ENCODE measurements around the gene NXPH4. TPM values are rescaled to one million over a fixed set of nuclear protein-coding genes. Genes with fewer than 3 reads are reported as not detected.

The NXPH4 gene
- total RNA-seq, 1 experiment from 2014 or later = 20.3 TPM

DNA sequence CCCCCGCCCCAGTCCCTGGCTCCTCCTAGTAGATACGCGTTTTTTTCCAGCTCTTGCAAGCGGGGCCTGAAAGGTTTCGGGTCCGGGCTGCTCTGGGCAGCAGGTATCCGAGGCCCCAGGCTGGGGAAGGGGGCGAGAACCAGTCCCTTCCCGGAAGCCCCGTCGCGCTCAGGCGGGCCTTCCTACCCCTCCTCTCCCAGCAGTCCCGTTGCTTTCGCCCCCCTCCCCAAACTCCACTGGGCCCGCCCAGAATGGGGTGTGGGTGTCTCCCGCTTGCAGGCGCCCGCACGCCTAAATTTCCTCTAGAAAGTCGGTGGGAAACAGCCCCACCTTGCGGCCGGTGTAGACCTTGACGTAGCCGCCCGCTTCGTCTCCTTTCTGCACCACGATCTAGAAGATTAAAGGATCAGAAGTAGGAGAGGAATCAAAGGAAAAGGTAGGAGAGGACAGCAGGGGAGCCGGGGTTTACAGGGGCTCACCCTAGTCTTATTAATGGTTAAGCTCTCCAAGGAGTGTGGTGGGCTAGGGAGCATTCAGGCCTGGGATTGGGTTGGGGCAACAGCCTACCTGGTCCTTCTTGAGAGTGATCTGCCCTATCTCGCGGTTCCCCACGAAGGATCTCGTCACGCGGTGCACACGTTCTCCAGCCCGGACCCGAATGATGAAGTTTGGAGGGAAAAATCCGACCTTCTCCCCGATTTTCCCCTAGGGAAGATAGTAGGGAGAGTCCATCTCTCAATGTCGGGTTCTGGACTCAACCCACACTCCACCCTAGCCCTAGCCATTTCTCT lies 27.1 kb downstream of the NXPH4 start:
- H3K27ac ChIP-seq = no peak overlapping the region
- CTCF ChIA-PET = interaction anchor here (0.6 to 2.5 kb wide), 9 partner anchors 16 to 472 kb away, joined by 3 to 25 read pairs (median 4); no protein-coding TSS in a partner anchor
- H3F3A ChIP-seq (ENCODE audit: insufficient read depth, low read depth) = peaks cover 40% of the 10 kb centered on the region; the same call in 1 of the 2 replicates
- no peak for TF ChIP-seq EZH2 (IDR thresholded peaks at IDR 0.05; ENCODE audit: low read depth)
- TF ChIP-seq, protein P1, sequence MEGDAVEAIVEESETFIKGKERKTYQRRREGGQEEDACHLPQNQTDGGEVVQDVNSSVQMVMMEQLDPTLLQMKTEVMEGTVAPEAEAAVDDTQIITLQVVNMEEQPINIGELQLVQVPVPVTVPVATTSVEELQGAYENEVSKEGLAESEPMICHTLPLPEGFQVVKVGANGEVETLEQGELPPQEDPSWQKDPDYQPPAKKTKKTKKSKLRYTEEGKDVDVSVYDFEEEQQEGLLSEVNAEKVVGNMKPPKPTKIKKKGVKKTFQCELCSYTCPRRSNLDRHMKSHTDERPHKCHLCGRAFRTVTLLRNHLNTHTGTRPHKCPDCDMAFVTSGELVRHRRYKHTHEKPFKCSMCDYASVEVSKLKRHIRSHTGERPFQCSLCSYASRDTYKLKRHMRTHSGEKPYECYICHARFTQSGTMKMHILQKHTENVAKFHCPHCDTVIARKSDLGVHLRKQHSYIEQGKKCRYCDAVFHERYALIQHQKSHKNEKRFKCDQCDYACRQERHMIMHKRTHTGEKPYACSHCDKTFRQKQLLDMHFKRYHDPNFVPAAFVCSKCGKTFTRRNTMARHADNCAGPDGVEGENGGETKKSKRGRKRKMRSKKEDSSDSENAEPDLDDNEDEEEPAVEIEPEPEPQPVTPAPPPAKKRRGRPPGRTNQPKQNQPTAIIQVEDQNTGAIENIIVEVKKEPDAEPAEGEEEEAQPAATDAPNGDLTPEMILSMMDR (conservative IDR thresholded peaks at IDR 0.05) = peak; percentile 76
- no peaks in the 10 kb centered on the region for H4K20me1 ChIP-seq (ENCODE audit: insufficient read depth)
- H3K9me3 ChIP-seq (ENCODE audit: insufficient read depth, low read depth) = no peaks in the 10 kb centered on the region
- POLR2A ChIA-PET (ENCODE audit: unreplicated experiment) = interaction anchor here (0.6 to 0.7 kb wide), 2 partner anchors 120 to 132 kb away, joined by 12 to 15 read pairs; partner anchors contain the start of gene STAT6
- no peaks in the 10 kb centered on the region for H3K79me2 ChIP-seq (ENCODE audit: low read depth)
- peak overlapping the region; percentile 66; the same call in 1 of the 2 replicates for H3K4me3 ChIP-seq
- H3K27me3 ChIP-seq (ENCODE audit: insufficient read depth, low read depth) = peaks cover 30% of the 10 kb centered on the region
- no peaks in the 10 kb centered on the region for H3K9me2 ChIP-seq (ENCODE audit: insufficient read depth)
- intact Hi-C loops (cut with micrococcal nuclease; ENCODE audit: unreplicated experiment) = loop anchor here (1.0 to 10.0 kb wide), 6 partner anchors 30 to 489 kb away; partner anchors contain the start of genes PRIM1 and STAT6
- H3K36me3 ChIP-seq (ENCODE audit: low read depth) = no peaks in the 10 kb centered on the region
- peak overlapping the region; percentile 99 for H3K4me2 ChIP-seq
- no TSS peak for BruUV-seq (replicated peaks)
- 0 out of 2 replicates have a peak, but pooled peaks cover 12% of the 10 kb centered on the region for H3K4me1 ChIP-seq (replicated peaks; ENCODE audit: insufficient read depth)
- peak overlapping the region; percentile 70 for H2AFZ ChIP-seq
- peak; percentile 62 to 82 for DNase-seq

DNA sequence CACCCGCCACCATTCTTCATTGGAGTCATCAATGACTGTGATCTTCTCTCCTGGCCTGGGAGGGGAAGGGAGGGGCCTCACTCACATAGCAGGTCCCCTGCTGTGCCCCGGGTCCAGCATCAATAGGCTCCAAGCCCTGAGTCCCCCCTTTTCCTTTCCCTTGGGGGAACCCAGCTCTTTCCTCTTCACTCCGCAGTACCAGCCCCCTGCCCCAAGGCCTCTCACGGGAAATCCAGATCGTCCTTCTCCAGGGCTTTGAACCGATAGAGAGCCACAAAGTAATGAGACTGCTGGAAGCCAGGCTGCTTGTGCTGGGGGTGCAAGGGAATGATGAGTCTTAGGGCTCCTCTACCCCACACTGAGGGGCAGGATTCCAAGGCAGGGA lies 27.7 kb downstream of the NXPH4 start:
- no peaks in the 10 kb centered on the region for H4K20me1 ChIP-seq (ENCODE audit: insufficient read depth)
- intact Hi-C loops (cut with micrococcal nuclease; ENCODE audit: unreplicated experiment) = loop anchor here (5.0 to 10.0 kb wide), 3 partner anchors 62 to 490 kb away; partner anchors contain the start of genes PRIM1 and STAT6
- no peak for TF ChIP-seq EZH2 (IDR thresholded peaks at IDR 0.05; ENCODE audit: low read depth)
- TF ChIP-seq, protein P1 (conservative IDR thresholded peaks at IDR 0.05) = no peak
- H3K27ac ChIP-seq = no peak overlapping the region
- H3F3A ChIP-seq (ENCODE audit: insufficient read depth, low read depth) = peaks cover 40% of the 10 kb centered on the region; the same call in 1 of the 2 replicates
- 0 out of 2 replicates have a peak, but pooled peaks cover 12% of the 10 kb centered on the region for H3K4me1 ChIP-seq (replicated peaks; ENCODE audit: insufficient read depth)
- CTCF ChIA-PET = interaction anchor here (2.5 kb wide), 1 partner anchor 31 kb away, joined by 25 read pairs; no protein-coding TSS in a partner anchor
- POLR2A ChIA-PET (ENCODE audit: unreplicated experiment) = no interaction called here
- H3K4me2 ChIP-seq = no peak overlapping the region
- H3K79me2 ChIP-seq (ENCODE audit: low read depth) = no peaks in the 10 kb centered on the region
- H2AFZ ChIP-seq = no peak overlapping the region
- peaks cover 30% of the 10 kb centered on the region for H3K27me3 ChIP-seq (ENCODE audit: insufficient read depth, low read depth)
- no peak for DNase-seq
- no TSS peak for BruUV-seq (replicated peaks)
- no peaks in the 10 kb centered on the region for H3K36me3 ChIP-seq (ENCODE audit: low read depth)
- H3K9me3 ChIP-seq (ENCODE audit: insufficient read depth, low read depth) = no peaks in the 10 kb centered on the region
- H3K9me2 ChIP-seq (ENCODE audit: insufficient read depth) = no peaks in the 10 kb centered on the region
- no peak overlapping the region for H3K4me3 ChIP-seq

DNA sequence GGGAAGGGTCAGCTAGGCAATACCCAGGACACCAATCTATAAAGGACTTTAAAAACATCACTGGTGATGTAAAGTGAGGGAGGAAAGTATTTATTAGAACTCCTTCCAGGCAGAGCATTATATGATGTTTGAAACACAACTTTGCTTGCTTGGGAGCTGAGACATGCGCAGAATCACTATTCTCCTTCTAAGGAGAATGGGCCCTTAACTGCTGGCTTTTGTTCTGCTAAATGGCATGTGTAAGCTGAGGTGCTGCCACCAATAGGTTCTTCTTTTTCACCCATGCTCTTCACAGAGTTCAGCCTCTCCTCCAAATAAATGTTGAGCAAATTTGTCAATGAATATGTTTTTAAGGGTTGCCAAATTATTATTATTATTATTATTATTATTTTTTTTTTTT lies 30.4 kb downstream of the NXPH4 start:
- Histone ChIP-seq H2AFZ (no peak overlapping the region), H3F3A (ENCODE audit: insufficient read depth, low read depth) (peaks cover 27% of the 10 kb centered on the region; the same call in 1 of the 2 replicates), H3K9me3 (ENCODE audit: insufficient read depth, low read depth) (no peaks in the 10 kb centered on the region), H4K20me1 (ENCODE audit: insufficient read depth) (no peaks in the 10 kb centered on the region), H3K4me3 (no peak overlapping the region), H3K36me3 (ENCODE audit: low read depth) (no peaks in the 10 kb centered on the region), H3K27ac (no peak overlapping the region), H3K4me2 (no peak overlapping the region), H3K9me2 (ENCODE audit: insufficient read depth) (no peaks in the 10 kb centered on the region), H3K27me3 (ENCODE audit: insufficient read depth, low read depth) (peaks cover 4% of the 10 kb centered on the region), H3K79me2 (ENCODE audit: low read depth) (no peaks in the 10 kb centered on the region), H3K4me1 (replicated peaks; ENCODE audit: insufficient read depth) (0 out of 2 replicates have a peak, but pooled peaks cover 12% of the 10 kb centered on the region)
- POLR2A ChIA-PET (ENCODE audit: unreplicated experiment) = no interaction called here
- no TSS peak for BruUV-seq (replicated peaks)
- CTCF ChIA-PET = no interaction called here
- no peak for DNase-seq
- intact Hi-C loops (cut with micrococcal nuclease; ENCODE audit: unreplicated experiment) = loop anchor here (10.0 kb wide), 1 partner anchor 492 kb away; the partner anchor contains the start of gene PRIM1
- TF ChIP-seq, protein P1 (conservative IDR thresholded peaks at IDR 0.05) = no peak
- no peak for TF ChIP-seq EZH2 (IDR thresholded peaks at IDR 0.05; ENCODE audit: low read depth)

All from PC-9 (cell line).